HepG2 (cell line): ENCODE results near the gene HOXD3. TPM values are rescaled to one million over a fixed set of nuclear protein-coding genes. Genes with fewer than 3 reads are reported as not detected.
A peak's percentile ranks its signal among the peaks of the same experiment; 100 is the strongest.

Experiments
- ARID2 ChIP-seq: sonication (generic); formaldehyde crosslinking; IDR thresholded peaks from 2 replicates; pipeline ENCODE4 v1.8.1; 2022; ENCODE audit warnings: mild to moderate bottlenecking, missing genetic modification reagents, borderline replicate concordance
- ARID5B ChIP-seq: IDR thresholded peaks from 2 replicates; pipeline ENCODE4 v1.4.0; 2020; ENCODE audit warnings: mild to moderate bottlenecking, missing genetic modification reagents
- CAMTA2 ChIP-seq: sonication (generic); formaldehyde crosslinking; IDR thresholded peaks from 2 replicates; pipeline ENCODE4 v1.4.0; 2020; ENCODE audit warnings: mild to moderate bottlenecking, missing genetic modification reagents, borderline replicate concordance
- HMGA1 ChIP-seq: sonication (generic); formaldehyde crosslinking; conservative IDR thresholded peaks from 2 replicates; pipeline ENCODE4 v1.4.0; 2020; ENCODE audit warnings: missing genetic modification reagents
- KDM5A ChIP-seq: fragments of 200-600 bp; sonication (generic); IDR thresholded peaks from 2 replicates; pipeline ENCODE4 v1.7.0; 2018; ENCODE audit warnings: antibody characterized with exemption, mild to moderate bottlenecking, low read length, borderline replicate concordance
- MTA1 ChIP-seq: sonication (generic); formaldehyde crosslinking; IDR thresholded peaks from 2 replicates; pipeline ENCODE4 v1.4.0; 2020; ENCODE audit warnings: missing genetic modification reagents, mild to moderate bottlenecking, borderline replicate concordance
- NCOA1 ChIP-seq: sonication (generic); formaldehyde crosslinking; IDR thresholded peaks from 2 replicates; pipeline ENCODE4 v1.9.0; 2021; ENCODE audit warnings: missing genetic modification reagents
- NR1H2 ChIP-seq: sonication (generic); formaldehyde crosslinking; IDR thresholded peaks from 2 replicates; pipeline ENCODE4 v1.8.1; 2022; ENCODE audit warnings: low read depth, missing genetic modification reagents, borderline replicate concordance
- PAF1 ChIP-seq: IDR thresholded peaks from 2 replicates; pipeline ENCODE4 v1.6.1; 2016; ENCODE audit warnings: missing genetic modification reagents, missing compliant biosample characterization
- SMARCE1 ChIP-seq: fragments of 450-650 bp; IDR thresholded peaks from 2 replicates; pipeline ENCODE4 v1.6.1; 2017; ENCODE audit warnings: borderline replicate concordance
- TAF15 ChIP-seq: fragments of 200-400 bp; formaldehyde crosslinking; IDR thresholded peaks from one replicate; pipeline ENCODE4 v1.6.1; 2018; ENCODE audit warnings: mild to moderate bottlenecking, low read depth, low read length; ENCODE audit not compliant: poor library complexity, severe bottlenecking
- TMF1 ChIP-seq: sonication (generic); formaldehyde crosslinking; IDR thresholded peaks from 2 replicates; pipeline ENCODE4 v1.8.1; 2022; ENCODE audit warnings: low read depth, missing genetic modification reagents
- YY1 ChIP-seq: IDR thresholded peaks from 2 replicates; pipeline ENCODE4 v1.6.1; 2011; ENCODE audit warnings: low read length, low read depth, moderate library complexity, mild to moderate bottlenecking; ENCODE audit not compliant: insufficient read depth, insufficient replicate concordance
- ZBTB39 ChIP-seq: sonication (generic); formaldehyde crosslinking; IDR thresholded peaks from 2 replicates; pipeline ENCODE4 v1.5.0; 2020; ENCODE audit warnings: missing genetic modification reagents
- ZNF557 ChIP-seq: sonication (generic); formaldehyde crosslinking; IDR thresholded peaks from 2 replicates; pipeline ENCODE4 v1.4.0; 2020; ENCODE audit warnings: missing genetic modification reagents
- polyA plus RNA-seq, 8 experiments: library from polyadenylated mRNA; depleted of rRNA in 3 of 8; stranded (reverse) in 7 of 8; unstranded in 1 of 8; fragments of >200 nt; fragmentation: Illumina TruSeq in 4 of 8; extraction: Trizol in 4 of 8; gene quantifications; 2 replicates each; pipeline versions ENCODE4 v1.2.1 to v1.2.3, GENCODE V29; 2011 to 2016; ENCODE audit warnings: low read depth in 4 of 8, missing spikeins in 1 of 8, mixed read lengths in 1 of 8; ENCODE audit not compliant: insufficient read depth in 1 of 8
- total RNA-seq, 5 experiments: library from RNA; depleted of rRNA; stranded (reverse); fragments of >200 nt; fragmentation: Illumina TruSeq; extraction: Trizol; gene quantifications; 2 replicates each; pipeline ENCODE4 v1.2.3, GENCODE V29; 2016; ENCODE audit warnings: low read depth in 1 of 5
- TF ChIP-seq, protein P1 (sequence below): sonication (generic); formaldehyde crosslinking; conservative IDR thresholded peaks from 2 replicates; pipeline ENCODE4 v1.4.0; 2020; ENCODE audit warnings: missing genetic modification reagents
- TF ChIP-seq, protein P2 (sequence below): sonication (generic); formaldehyde crosslinking; IDR thresholded peaks from 2 replicates; pipeline ENCODE4 v1.4.0; 2020; ENCODE audit warnings: low read depth, missing genetic modification reagents

Gene HOXD3
- total and polyA plus RNA-seq, 2 of the 13 experiments (the other 11 are each of a cell fraction or from before 2014, with no cell fraction given): 0.05 to 0.09 TPM

GRCh38 chr2:176187899-176188773 is 31.0 kb downstream of the HOXD3 start, which contains the start of gene HOXD1 (continued):
- TF ChIP-seq, protein P1, sequence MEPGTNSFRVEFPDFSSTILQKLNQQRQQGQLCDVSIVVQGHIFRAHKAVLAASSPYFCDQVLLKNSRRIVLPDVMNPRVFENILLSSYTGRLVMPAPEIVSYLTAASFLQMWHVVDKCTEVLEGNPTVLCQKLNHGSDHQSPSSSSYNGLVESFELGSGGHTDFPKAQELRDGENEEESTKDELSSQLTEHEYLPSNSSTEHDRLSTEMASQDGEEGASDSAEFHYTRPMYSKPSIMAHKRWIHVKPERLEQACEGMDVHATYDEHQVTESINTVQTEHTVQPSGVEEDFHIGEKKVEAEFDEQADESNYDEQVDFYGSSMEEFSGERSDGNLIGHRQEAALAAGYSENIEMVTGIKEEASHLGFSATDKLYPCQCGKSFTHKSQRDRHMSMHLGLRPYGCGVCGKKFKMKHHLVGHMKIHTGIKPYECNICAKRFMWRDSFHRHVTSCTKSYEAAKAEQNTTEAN (CRISPR knock-in tag): 0 out of 2 replicates have a peak, but pooled peaks have one; percentile 19
- TF ChIP-seq KDM5A (no peak; the same call in 1 of the 2 replicates), NCOA1 (CRISPR knock-in tag) (no peak), ARID5B (CRISPR knock-in tag) (peak; percentile 16; the same call in 1 of the 2 replicates), YY1 (peak; percentile 32), TMF1 (CRISPR knock-in tag) (peak; percentile 77; the same call in 1 of the 2 replicates), ZNF557 (CRISPR knock-in tag) (no peak), MTA1 (CRISPR knock-in tag) (peak; percentile 67; the same call in 1 of the 2 replicates), CAMTA2 (CRISPR knock-in tag) (no peak), PAF1 (no peak), ZBTB39 (CRISPR knock-in tag) (no peak; the same call in 1 of the 2 replicates), SMARCE1 (no peak), TAF15 (no peak), NR1H2 (CRISPR knock-in tag) (0 out of 2 replicates have a peak, but pooled peaks have one; percentile 27), ARID2 (no peak), HMGA1 (no peak)
- TF ChIP-seq, protein P2, sequence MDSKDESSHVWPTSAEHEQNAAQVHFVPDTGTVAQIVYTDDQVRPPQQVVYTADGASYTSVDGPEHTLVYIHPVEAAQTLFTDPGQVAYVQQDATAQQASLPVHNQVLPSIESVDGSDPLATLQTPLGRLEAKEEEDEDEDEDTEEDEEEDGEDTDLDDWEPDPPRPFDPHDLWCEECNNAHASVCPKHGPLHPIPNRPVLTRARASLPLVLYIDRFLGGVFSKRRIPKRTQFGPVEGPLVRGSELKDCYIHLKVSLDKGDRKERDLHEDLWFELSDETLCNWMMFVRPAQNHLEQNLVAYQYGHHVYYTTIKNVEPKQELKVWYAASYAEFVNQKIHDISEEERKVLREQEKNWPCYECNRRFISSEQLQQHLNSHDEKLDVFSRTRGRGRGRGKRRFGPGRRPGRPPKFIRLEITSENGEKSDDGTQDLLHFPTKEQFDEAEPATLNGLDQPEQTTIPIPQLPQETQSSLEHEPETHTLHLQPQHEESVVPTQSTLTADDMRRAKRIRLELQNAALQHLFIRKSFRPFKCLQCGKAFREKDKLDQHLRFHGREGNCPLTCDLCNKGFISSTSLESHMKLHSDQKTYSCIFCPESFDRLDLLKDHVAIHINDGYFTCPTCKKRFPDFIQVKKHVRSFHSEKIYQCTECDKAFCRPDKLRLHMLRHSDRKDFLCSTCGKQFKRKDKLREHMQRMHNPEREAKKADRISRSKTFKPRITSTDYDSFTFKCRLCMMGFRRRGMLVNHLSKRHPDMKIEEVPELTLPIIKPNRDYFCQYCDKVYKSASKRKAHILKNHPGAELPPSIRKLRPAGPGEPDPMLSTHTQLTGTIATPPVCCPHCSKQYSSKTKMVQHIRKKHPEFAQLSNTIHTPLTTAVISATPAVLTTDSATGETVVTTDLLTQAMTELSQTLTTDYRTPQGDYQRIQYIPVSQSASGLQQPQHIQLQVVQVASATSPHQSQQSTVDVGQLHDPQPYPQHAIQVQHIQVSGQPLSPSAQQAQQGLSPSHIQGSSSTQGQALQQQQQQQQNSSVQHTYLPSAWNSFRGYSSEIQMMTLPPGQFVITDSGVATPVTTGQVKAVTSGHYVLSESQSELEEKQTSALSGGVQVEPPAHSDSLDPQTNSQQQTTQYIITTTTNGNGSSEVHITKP (CRISPR knock-in tag): no peak
